SW480 (cell line): ENCODE data around the gene ALPI.
"Not testable (repeated sequence)": the region's sequence is repeated elsewhere in the genome, so short reads cannot be mapped to it uniquely, and the experiment has no call there.

Experiments
- DNase-seq: peaks from one replicate; pipeline ENCODE4 v3.0.0-alpha.2; 2016; ENCODE audit warnings: low spot score

The ALPI gene

DNA sequence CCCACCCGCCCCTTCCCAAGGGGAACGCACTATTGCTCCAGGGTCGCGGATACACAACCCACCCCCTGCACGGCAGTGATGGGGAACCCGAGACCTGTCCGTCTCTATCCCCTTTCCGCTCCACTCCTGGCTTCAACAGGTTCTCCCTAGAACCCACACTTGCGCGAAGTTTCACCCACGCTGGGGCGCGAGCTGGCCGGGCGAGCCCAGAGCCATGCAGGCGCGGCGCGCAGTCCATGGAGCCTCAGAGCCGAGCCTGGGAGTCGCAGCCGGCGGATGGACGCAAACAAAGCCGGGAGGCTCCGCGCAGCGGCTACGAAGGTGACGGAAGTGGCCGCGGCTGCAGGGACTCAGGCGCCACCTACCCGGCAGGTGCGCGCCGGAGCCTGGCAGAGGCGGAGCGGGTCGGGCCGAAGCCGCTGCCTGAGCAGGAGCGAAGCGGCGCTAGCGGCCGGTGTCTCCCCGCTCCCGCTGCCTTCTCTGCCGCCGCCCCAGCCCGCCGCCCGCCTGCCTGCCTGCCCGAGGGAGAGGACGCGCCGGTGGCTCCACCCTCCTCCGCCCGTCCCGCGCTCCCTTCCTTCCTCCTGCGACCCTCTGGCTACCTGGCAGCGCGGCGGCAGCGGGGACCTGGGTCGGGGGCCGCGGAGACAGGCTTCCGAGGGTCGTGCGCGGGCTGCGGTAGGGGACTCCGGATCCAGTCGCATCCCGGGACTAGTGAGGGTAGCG lies 35.3 kb upstream of the ALPI start:
- peak; percentile 66 for DNase-seq

DNA sequence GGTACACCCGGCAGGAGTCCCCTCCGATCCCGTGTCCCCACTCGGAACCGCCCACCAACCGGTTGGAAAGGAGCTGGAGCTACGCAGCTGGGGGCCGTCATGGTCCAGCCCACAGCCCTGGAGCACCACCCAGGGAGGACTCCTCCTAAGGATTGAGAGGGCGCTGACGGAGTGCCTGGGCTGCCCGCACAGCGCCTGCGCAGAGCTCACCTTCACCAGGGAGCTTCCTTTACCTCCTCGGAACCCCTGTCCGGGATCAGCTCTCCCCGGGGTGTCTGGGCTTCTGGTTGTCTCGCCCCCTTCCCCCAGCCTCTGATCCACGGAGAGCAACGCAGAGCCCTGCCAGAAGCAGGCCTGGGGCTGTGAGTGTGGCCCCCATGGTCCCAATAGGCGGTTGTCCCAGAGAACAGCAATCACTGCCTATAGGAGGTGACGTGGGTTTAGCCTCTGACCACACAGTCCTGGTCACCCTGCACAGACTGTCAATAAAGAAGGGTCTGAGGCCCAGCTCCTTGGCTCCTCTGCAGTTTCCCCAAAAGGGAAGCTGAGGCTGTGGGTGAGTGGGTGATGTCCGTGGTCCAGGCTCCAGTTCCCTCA lies 34.7 kb upstream of the ALPI start:
- DNase-seq, result no peak

DNA sequence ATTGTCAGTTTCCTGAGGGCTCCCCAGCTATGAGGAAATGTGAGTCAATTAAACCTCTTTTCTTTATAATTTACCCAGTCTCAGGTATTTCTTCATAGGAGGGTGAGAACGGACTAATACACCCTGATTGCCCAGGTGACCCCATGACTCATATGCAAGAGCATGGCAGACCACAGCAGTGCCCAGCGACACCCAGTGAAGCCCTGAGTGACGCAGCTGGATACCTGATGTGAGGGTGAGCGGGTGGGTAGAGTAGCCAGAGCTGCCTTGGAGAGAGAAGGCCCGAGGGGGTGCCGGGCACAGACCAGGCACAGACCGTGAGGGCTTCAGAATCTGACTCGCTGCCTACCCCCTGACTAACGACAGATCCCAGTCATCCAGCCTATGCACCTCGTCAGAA lies 33.9 kb upstream of the ALPI start:
- no peak for DNase-seq

DNA sequence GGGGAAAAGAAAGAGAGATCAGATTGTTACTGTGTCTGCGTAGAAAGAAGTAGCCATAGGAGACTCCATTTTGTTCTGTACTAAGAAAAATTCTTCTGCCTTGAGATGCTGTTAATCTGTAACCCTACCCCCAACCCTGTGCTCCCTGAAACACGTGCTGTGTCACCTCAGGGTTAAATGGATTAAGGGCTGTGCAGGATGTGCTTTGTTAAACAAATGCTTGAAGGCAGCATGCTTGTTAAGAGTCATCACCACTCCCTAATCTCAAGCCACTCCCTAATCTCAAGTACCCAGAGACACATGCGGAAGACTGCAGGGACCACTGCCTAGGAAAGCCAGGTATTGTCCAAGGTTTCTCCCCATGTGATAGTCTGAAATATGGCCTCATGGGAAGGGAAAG lies 33.0 kb upstream of the ALPI start:
- not testable (repeated sequence) for DNase-seq

DNA sequence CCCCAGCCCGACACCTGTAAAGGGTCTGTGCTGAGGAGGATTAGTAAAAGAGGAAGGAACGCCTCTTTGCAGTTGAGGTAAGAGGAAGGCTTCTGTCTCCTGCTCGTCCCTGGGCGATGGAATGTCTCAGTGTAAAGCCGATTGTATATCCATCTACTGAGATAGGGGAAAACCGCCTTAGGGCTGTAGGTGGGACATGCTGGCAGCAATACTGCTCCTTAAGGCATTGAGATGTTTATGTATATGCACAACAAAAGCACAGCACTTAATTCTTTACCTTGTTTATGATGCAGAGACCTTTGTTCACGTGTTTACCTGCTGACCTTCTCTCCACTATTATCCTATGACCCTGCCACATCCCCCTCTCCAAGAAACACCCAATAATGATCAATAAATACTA lies 32.5 kb upstream of the ALPI start:
- not testable (repeated sequence) for DNase-seq

DNA sequence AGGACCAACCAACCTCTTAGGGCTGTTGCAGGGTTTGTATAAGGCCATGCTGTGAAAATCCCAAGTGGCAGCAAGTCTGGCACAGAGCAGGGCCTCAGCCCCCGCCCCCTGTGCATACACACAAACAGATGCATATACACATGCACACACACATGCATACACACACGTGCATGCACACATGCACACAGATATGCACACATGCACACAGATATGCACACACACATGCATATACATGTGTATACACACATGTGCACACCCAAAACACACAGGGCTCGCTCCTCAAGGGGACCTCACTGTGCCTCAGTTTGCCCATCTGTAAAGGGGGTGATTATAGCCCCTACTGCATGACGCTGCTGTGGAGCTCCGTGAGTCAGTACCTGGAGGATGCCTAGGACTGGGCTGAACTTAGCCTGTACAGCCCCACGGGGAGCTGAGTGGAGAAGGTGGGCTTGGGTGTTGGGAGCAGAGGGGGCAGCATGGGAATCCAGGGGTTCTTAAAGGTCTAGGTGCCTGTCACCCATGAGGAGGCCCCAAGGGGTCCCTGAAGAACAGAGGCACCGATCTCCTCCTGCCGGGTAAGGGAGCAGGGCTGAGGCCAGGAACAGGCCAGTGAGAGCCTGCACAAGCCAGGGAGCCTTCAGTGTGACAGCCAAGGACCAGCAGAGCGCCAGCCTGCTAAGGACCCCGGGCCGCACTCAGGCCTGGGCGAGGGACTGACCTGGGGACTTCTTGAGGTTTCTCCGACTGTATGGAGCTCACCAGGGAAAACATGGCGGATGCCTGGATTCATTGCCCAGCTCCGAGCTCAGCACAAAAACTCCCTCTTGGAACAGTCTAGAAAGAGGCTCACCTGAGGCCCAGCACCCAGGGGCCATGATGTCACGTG lies 24.0 kb upstream of the ALPI start:
- DNase-seq, result no peak

DNA sequence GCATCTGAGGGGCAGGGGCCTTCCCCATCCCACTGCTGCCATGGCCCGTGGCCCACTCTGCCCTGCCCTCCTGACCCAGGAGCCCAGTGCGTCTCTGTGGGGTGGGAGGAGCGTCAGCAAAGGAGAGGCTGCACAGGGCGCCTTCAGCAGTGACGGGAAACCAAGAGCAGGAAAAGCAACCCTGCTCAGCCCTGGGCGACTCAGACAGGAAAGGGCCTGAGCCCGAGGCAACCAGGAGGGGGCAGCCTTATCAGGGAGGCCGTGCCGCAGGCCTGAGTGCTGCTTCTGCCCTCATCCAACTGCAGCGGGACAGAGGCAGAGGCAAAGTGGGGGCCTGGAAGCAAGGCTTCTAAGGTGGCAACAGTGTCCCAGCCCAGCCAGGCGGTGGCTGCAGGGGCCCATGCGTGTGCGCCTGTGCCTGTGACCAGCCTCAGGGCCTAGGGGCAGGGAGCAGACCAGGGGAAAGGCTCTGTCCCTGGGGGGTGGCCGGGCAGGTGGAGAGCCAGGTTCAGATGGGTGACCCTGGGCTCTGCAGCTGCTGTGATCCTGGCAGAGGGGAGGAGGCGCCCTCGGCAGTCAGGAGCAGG lies 23.3 kb upstream of the ALPI start:
- no peak for DNase-seq

DNA sequence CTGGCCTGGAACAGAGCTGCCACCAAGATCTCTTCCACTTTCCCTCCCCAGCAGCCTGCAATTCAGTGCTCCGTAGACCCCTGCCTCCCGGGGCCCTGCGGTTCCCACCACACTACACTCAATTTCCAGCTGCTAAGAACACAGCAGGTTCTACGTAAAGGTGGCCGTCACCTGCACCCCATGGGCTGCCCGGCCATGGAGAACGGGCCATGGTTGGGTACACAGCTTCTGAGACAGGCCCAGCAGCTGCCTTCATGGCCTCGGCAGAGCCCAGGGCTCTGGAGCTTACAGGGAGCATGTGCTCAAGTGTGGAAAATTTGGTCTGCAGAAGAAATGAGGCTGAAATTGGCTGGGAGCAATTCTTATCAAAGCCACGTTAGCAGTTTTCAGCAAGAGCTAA lies 22.3 kb upstream of the ALPI start:
- DNase-seq, result not testable (repeated sequence)

DNA sequence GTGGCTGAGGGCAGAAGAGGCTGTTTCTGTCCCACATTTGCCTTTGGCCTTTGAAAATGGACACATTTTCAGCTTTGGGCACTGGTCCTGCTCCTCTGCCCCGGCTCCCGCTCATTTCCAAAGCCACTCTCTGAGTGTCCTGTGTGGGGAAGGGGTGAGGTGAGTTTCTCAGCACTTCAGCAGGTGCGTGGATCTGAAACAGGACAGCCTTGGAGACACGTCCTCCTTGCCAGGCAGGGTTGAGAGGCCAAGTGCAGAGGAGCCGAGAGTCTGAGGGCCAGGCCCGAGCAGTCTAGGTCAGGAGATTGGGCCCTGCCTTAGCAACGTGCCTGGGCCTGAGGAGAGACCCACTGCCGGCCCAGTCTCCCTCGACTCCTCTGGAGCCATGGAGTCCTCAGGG lies 21.9 kb upstream of the ALPI start:
- no peak for DNase-seq

DNA sequence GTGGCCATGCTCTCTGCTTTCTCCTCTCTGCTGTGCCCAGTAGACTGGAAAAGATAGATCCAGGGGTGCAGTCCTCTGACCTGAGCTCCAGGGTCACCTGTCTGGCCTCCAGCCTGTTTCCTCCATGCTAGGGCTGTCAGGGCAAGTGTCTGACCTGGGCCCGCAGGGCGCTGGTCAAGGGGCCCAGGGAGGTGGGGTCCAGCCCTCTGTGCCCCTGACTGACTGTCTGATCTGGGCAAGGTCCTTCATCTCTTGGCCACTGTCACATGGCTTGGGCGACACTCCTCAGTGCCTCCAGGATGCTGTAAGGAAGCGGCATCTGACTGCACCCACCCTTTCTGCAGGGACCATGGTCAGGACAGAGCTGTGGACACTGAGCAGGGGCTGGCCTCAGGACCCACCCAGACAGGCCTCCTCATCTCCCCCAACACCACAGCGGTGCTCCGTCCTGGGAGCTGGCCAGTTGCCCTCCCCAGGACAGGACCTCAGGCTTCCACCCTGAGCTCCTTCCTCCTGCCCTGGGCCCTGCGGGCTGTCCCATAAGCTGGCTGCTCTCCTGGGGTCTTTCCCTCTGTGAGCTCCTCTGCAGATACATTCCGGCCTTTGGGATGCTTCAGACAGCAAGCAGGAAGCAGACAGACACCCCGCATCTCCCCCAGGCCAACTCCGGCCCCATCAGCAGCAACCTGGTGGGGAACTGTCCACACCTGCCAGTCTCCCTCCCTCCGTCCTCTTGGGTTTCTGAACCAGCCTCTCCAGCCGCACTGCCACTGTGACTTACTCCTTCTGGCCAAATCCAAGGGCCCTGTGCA lies 21.2 kb upstream of the ALPI start:
- DNase-seq, result no peak

DNA sequence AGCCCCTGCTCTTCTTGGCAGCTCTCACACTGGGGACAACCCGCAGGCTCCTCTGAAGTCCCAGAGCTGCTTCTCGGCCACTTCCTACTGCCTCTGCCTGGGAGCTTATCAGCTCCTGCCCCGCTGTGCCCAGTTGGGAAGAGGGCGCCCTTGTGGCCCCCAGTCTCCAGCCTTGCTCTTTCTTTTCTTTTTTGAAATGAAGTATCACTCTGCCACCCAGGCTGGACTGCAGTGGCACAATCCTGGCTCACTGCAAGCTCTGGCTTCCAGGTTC lies 20.6 kb upstream of the ALPI start:
- DNase-seq, result no peak

DNA sequence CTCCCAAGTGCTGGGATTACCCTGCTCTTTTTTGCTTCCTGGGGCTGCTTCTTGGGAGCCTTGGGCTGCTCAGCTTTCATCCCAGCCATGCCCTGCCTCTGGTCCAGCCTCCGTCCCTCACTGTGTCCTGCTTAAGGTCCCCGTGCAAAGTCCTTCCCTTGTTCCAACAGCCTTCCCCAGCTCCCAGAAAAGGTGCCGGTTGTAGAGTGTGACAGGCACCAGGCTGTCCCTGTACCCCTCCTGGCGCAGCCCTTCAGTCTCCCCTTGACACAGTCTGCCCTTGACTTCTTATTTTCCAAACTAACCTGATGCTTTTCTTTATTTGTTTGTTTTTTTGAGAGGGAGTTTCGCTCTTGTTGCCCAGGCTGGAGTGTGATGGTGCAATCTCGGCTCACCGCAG lies 20.1 kb upstream of the ALPI start:
- no peak for DNase-seq

DNA sequence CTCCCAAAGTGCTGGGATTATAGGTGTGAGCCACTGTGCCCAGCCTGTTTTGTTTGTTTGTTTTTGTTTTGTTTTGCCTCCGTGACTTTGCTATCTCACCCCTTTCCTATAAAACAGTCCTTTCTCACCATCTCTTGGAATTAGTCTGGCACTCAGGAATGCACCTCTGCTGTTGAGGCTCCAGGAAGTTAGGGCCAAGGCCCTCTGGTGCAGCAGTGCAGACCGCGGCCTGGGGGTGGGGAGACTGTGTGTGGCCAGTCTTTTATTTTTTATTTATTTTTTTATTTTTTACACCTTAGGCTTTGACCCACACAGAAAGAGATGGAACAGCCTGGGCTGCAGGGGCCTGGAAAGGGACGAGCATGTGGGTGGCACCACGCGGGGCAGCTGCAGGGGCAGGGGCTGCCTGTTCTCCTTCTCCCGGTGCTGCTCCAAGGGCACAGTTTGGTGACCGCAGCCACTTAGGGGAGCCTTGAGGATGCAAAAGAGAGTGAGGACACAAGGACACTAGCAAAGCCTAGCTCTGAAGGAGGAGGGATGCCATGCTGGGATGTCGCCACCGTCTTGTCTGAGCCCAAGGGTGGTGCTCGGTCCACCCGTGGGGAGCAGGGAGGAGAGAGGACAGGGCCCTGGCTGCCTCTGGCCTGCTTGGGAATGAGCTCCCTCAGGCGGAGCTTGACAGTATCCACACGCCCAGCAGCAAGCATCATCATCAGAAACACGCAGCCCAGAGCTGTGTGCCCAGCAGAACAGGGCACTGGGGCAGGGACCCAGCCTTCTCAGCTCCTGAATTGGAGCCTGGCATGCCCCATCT lies 19.4 kb upstream of the ALPI start:
- DNase-seq, result no peak

DNA sequence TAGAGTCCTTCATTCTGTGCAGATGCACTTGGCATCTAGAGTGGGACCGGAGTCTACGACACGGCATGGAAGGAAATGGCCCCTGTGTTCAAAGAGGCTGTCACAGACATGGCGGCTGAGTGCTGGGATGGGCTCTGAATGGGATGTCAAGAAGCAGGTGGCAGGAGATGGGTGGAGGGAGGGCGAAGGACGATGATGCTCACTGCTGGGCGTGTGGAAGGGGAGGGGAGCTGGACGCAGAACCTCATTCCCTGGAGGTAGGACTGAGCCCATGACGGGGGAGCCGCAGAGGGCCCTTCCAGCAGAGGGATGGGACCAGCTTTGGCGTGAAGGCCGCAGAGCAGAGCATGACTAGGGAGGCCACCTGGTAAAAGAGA lies 18.8 kb upstream of the ALPI start:
- no peak for DNase-seq

DNA sequence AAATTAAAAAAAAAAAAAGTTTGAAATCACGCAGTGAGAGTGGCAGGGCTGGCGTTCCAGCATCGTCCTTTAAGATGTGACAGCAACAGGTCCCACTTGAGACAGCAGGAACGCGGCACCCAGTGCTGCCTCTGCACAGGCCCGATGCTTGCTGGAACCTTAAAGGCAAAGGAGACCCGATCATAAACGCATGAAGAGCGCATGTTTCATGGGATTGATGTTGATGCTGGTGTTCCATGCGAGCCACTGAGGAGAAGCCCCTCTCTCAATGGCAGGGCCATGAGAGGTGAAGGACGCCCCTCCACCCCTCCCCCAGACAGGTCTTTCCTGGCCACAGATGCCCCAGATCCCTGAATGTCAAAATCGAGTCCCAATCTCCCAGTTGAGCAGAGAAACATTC lies 17.9 kb upstream of the ALPI start:
- DNase-seq, result no peak

DNA sequence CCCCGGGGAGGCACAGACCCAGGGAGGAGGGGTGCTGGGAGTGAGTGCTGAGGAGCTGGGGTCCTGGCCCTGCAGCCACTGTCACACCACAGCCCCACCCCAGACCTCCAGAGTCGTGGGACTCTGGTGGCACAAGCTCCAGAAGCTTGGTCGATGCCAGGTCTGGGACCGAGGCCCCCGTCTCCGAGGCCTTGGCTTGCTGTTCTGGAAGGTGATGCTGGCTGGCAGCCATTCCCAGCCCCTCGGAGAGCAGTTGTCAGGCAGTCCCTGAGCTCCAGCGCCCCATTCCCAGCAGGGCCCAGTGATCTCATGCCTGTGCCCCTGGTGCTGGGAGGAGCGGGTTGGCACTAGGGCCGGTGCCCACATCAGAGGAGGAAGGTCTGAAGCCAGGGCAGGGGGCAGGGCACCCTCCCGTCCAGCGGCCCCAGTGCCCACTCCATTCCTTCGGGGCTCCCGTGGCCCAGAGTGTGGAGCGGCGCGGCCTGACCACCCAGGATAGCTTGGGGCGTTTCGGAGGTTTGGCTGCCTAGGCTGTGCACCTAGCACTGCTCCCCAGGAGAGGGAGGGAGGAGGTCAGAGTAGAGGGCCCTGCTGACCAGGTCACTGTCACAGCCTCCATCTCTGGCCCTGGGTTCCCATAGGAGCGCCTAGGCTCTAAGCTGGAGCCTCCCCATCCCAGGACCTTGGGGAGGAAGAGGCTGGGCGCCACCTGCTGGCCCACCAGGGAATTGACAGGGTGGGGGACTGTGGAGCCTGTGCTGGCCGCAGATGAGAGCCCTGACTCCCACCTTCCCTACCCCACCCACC lies 16.8 kb upstream of the ALPI start:
- DNase-seq, result no peak

DNA sequence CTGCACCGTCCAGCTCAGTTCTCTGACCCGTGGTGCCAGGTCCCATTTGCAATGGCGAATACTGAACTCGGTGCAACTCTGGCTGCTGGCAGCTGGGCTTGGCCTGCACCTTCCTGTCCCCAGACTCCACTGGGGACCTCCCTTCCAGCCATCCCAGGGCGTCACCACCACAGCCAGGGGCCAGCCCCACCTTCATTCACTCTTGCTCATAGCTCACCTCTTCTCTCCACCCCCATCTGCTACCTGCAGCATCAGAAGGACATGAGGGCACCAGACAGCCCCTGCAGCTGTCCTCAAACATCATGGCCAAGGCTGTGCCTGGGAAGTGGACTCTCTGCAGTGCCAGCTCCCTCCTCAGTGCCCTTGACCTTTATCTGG lies 16.2 kb upstream of the ALPI start:
- no peak for DNase-seq

DNA sequence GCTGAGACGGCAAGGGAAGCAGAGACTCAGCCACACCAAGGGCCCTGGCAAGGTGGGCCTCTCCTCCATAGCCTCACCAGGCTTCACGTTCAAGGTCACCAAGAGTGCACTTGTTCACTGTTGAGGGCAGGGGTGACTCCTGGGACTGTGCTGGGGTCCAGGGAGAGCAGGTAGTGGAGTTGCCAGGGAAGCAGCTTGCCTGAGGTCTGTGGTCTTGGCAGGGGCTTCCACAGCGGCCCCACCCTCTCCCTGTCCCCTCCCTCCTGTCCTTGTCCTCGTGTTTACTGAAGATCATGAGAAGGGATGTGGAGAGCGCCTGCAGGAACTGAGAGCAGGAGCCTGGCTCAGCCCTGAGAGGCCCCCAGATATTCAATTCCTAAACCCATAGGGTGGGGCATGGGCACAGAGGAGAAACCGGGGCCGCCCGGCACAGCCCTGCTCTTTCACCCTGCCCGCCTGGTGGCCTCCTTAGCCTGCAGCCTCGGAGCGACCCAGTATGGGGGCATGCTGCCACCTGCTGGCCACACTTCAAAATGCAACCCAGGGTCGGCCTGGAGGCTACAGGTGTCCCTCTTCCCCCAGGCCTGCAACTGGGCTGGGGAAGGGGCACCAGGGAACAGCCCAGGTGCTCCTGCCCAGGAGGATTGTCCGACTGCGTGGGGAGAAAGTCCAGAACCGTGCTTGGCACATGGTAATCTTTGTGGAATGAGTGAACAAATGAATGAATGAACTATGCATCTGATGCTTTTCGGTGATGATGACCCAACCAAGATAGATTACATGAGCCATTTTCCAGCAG lies 15.5 kb upstream of the ALPI start:
- peak; percentile 43 for DNase-seq

DNA sequence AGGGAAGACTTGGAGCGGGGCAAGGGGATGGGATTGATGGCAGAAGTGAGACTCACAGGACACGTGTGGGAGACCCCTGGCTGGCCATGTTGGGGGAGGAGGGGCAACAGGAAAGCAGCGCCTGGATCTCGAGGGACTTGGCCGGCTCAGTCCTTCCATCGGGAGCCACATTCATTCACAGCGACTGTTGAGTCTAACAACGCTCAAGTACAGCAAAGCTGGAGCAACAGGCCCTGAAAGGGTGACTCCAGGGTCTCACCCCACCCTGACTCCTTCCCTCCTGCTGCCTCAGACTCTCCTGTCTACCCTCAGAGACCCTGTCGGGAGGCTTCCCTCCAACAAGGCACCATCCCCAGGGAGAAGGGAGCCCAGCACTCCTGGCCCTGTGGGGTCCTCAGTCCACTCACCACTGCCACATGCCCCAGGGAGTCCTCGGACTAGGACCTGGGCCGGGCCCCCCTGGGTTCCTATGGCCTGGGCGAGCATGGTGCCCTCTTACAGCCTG lies 14.8 kb upstream of the ALPI start:
- no peak for DNase-seq
